Rectal smooth muscle tissue (tissue), 1 donor: Measurements from ENCODE around the gene ARNT2.

Experiments
- H3K27ac ChIP-seq: one replicate; pipeline ENCODE4 v1.7.0; 2013; ENCODE audit warnings: low read depth, low read length, inconsistent platforms
- H3K27me3 ChIP-seq: one replicate; pipeline ENCODE4 v1.7.0; 2013; ENCODE audit warnings: low read length; ENCODE audit not compliant: control insufficient read depth, insufficient read depth
- H3K36me3 ChIP-seq: one replicate; pipeline ENCODE4 v1.7.0; 2013; ENCODE audit warnings: low read length; ENCODE audit not compliant: control insufficient read depth, insufficient read depth
- H3K4me1 ChIP-seq: one replicate; pipeline ENCODE4 v1.7.0; 2013; ENCODE audit warnings: low read length; ENCODE audit not compliant: control insufficient read depth, insufficient read depth
- H3K4me3 ChIP-seq: one replicate; pipeline ENCODE4 v1.7.0; 2013; ENCODE audit warnings: low read length
- H3K9ac ChIP-seq: one replicate; pipeline ENCODE4 v1.7.0; 2013; ENCODE audit warnings: low read length

The ARNT2 gene

DNA sequence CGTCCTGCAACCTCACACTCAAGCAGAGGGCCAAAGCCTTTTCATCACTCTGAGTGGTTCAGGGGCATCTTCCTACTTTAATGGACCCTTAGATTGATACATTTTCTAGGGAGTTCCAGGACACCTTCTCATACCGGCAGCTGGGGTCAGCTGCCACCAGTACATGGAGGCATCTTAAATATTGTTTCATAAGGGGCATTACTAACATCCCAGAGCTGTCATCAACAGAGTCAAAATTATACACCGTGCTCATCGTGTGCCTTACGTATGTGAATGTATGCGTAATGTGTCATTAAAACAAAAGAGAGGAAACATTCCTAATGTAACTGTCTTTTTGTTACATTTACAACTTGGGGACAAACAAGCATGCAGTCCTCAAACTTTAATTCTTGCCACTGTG lies 57.9 kb downstream of the ARNT2 start:
- H3K36me3 ChIP-seq: no peaks in the 10 kb centered on the region
- H3K9ac ChIP-seq: no peak overlapping the region
- H3K4me1 ChIP-seq: no peaks in the 10 kb centered on the region
- no peak overlapping the region for H3K27ac ChIP-seq
- no peaks in the 10 kb centered on the region for H3K27me3 ChIP-seq
- H3K4me3 ChIP-seq: no peak overlapping the region

DNA sequence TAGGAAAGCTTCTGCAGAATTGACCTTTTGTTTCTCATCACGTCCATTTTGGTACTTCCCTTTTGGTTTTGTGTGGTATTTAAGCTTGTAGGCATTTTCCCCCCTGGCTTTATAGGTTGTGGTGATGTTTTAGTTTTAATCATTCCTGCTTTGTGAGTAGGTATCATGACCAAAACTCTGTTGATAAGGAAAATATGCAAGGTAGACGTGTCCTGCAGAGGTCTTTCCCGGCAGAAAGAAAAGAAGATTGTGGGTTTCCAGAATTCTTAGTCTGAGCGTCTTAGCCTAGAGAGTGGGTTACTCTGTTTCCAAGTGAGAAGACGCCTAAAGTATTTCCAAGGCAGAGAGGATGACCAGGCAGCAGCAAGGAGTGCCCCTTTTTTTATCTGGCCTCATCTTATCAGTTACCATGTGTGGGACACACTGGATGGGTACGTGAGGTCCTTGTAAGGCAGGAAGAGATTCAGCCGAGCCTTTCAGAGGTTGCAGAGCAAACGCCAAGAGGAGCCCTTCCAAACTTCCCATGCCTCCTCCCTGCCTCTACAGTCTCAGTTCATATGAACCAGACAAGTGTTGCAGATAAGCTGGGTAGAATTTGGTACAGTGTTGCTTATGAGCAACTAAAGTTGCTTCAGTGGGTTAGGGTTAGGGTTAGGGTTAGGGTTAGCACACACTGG lies 58.8 kb downstream of the ARNT2 start:
- no peaks in the 10 kb centered on the region for H3K4me1 ChIP-seq
- H3K9ac ChIP-seq: no peak overlapping the region
- H3K36me3 ChIP-seq: no peaks in the 10 kb centered on the region
- H3K27me3 ChIP-seq: no peaks in the 10 kb centered on the region
- H3K27ac ChIP-seq: no peak overlapping the region
- no peak overlapping the region for H3K4me3 ChIP-seq

DNA sequence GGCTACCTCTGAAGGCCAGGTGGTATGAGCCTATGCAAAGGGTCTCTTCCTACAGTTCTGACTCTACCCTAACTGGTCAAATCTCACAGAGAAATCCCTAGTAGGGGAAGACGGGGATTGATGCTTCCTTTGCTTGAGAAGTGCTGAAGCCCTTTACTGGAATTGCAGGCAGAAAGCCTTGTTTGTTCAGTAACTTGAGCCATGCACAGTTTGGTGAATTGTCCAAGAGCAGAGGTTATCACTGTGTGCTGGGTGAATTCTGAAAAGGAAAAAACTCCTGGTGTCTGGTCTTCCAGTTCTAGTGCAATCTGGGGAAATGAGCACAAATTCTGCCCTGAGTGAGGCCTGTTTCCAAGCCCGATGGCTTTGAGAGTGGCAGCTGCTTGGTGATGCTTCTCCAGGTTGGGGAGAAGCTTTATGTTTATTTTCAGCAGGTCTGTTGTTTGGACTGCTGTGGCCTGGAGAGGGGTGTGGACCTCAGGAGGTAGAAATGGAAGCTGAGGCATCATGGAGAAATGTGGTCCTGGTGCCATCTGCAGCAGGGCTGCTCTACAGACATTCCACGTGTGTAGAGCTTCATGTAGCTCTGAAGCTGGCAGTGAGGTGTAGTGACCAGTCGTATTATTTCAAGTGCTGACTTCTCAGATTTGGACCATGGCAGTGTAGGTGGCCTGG lies 60.9 kb downstream of the ARNT2 start:
- no peaks in the 10 kb centered on the region for H3K27me3 ChIP-seq
- H3K36me3 ChIP-seq: no peaks in the 10 kb centered on the region
- no peak overlapping the region for H3K4me3 ChIP-seq
- no peak overlapping the region for H3K9ac ChIP-seq
- no peak overlapping the region for H3K27ac ChIP-seq
- H3K4me1 ChIP-seq: no peaks in the 10 kb centered on the region

DNA sequence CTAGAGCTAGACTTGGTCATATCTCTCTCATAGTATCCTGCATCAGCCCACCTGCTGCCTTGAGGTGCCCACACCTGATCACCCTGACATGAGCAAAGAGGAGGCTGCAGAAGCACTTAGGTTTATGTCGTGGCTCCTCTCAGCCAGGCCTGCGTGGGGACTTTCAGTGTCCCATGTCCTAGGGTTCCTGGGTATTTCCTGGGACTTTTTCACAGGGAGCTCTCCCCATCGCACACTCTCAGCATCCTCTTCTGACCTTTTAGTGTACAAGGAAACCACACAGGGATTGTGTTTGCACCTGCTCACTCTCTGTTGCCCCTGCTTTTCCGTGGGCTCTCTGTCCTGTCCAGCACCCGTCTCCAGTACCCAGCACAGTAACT lies 61.4 kb downstream of the ARNT2 start:
- H3K4me1 ChIP-seq: no peaks in the 10 kb centered on the region
- H3K9ac ChIP-seq: no peak overlapping the region
- H3K27me3 ChIP-seq: no peaks in the 10 kb centered on the region
- no peak overlapping the region for H3K4me3 ChIP-seq
- H3K36me3 ChIP-seq: no peaks in the 10 kb centered on the region
- no peak overlapping the region for H3K27ac ChIP-seq

DNA sequence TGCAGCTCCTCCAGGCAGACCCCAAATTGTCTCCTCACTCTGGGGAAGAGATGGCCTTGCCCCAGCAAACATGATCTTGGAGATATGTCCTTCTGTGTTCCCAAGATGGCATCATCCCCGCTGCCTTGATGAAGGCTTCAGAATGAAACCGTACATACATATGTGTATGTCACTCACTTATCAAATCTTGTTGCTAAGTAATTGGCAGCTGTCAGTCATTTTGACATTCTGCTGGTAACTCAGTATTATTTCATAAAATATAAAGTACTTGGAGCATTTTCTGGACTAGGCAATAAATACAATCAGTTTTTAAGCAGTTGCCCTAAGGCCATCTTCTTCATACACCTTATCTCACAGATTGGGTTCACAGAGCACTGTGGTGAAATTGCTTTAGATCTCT lies 62.4 kb downstream of the ARNT2 start:
- Histone ChIP-seq H3K36me3 (no peaks in the 10 kb centered on the region), H3K9ac (no peak overlapping the region), H3K4me3 (no peak overlapping the region), H3K27ac (no peak overlapping the region), H3K27me3 (no peaks in the 10 kb centered on the region), H3K4me1 (no peaks in the 10 kb centered on the region)

DNA sequence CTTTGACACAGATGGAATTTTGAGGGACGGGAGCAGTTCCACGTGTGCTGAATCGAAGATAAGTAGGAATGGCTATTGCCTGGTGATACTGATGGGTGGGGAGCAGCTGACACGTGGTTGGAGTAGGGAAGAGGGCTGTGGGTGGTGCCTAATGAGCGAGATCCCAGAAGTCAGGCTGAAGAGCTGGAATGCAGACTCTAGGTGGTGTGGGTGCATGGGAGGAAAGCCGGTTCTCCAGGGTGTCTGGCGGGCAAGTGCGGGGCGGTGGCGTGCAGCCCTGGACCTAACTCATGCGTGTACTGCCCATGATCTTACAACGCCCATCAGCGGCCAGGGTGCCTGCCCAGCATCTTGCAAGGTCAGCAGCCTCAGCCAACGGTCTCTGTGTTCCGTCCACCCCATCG lies 63.1 kb downstream of the ARNT2 start:
- Histone ChIP-seq H3K4me3 (no peak overlapping the region), H3K9ac (no peak overlapping the region), H3K36me3 (no peaks in the 10 kb centered on the region), H3K4me1 (no peaks in the 10 kb centered on the region), H3K27ac (no peak overlapping the region), H3K27me3 (no peaks in the 10 kb centered on the region)

DNA sequence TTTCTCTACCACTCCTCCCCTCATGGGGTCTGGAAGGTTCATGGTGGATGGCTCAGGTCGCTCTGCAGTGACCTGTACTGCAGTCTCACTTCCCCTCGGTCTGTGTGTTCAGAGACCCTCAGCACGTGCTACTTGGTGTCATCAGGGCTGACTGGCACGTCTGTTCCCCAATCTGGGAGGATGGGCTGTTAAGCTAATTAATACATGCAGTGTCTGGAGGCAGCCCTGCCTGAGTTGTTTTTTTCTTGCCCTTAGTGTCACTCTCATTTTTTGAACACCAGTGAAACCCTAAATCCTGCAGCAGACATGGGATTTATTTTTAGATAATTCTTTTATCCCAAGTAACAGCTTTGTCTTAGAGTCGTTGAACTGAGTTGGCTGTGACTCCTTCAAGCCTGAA lies 64.6 kb downstream of the ARNT2 start:
- Histone ChIP-seq H3K4me1 (no peaks in the 10 kb centered on the region), H3K9ac (no peak overlapping the region), H3K27ac (no peak overlapping the region), H3K36me3 (no peaks in the 10 kb centered on the region), H3K4me3 (no peak overlapping the region), H3K27me3 (no peaks in the 10 kb centered on the region)

DNA sequence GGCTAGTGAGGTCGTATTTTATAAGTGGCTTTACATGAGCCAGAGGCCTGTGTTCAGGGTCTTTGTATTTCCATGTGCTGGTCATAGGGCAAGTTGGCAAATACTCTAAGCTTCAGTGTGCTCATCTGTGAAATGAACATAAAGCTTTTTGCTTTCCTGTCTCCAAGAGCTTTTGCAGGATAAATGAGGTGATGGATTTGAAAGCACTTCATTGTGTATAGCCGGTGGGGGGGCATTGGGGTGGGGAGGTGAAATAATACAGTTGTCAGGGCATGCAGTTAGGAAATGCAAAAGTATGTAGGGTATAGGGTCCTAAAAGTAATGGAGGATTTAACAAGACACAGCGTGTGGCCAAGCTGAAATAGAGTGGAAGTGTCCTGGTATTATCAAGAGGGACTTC lies 67.7 kb downstream of the ARNT2 start:
- H3K4me3 ChIP-seq: no peak overlapping the region
- no peaks in the 10 kb centered on the region for H3K27me3 ChIP-seq
- no peaks in the 10 kb centered on the region for H3K36me3 ChIP-seq
- H3K4me1 ChIP-seq: no peaks in the 10 kb centered on the region
- H3K9ac ChIP-seq: no peak overlapping the region
- no peak overlapping the region for H3K27ac ChIP-seq

DNA sequence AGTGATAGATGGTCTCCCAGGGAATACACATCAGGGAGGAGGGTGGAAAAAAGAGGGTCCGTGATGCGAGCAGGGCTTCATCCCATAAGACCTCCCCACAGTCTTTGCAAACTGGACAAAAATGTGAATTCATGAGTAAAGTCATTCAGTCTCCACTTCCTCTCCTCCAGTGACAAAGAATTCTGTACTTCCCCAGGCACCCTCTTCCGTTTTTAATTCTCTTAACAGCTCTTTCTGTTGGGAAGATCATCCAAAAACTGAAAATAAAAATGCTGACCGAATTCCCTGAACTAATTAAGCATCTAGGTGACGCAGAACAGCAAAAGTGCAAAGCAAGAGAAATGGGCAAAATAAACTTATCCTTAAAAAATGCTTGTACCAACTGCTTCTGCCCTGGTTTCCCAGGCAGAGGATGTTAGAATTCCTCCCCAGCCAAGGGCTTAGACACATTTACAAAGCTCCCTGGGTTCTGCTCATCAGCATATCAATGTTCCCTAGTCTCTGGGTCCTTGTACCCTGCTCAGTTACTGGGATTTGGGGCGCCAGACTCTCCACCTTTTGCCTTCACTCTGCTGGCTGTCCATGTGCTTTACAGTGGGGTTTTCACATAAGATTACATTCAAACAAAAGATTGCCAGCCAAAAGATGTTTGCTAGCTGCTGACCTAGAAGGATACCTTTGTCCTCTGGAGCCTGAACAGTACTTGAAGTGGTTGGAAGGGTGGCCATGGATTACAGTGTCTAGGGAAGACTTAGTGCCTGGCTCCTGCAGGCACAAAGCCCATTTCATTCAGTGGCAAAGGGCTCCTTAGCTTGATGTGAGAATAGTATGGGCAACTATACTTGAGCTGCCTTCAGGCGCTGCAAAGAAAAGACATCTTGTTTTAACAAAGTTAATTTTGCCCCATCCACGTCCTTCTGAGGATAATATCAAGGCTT lies 69.4 kb downstream of the ARNT2 start:
- H3K4me1 ChIP-seq: no peaks in the 10 kb centered on the region
- H3K9ac ChIP-seq: no peak overlapping the region
- H3K27me3 ChIP-seq: no peaks in the 10 kb centered on the region
- no peaks in the 10 kb centered on the region for H3K36me3 ChIP-seq
- no peak overlapping the region for H3K27ac ChIP-seq
- no peak overlapping the region for H3K4me3 ChIP-seq

DNA sequence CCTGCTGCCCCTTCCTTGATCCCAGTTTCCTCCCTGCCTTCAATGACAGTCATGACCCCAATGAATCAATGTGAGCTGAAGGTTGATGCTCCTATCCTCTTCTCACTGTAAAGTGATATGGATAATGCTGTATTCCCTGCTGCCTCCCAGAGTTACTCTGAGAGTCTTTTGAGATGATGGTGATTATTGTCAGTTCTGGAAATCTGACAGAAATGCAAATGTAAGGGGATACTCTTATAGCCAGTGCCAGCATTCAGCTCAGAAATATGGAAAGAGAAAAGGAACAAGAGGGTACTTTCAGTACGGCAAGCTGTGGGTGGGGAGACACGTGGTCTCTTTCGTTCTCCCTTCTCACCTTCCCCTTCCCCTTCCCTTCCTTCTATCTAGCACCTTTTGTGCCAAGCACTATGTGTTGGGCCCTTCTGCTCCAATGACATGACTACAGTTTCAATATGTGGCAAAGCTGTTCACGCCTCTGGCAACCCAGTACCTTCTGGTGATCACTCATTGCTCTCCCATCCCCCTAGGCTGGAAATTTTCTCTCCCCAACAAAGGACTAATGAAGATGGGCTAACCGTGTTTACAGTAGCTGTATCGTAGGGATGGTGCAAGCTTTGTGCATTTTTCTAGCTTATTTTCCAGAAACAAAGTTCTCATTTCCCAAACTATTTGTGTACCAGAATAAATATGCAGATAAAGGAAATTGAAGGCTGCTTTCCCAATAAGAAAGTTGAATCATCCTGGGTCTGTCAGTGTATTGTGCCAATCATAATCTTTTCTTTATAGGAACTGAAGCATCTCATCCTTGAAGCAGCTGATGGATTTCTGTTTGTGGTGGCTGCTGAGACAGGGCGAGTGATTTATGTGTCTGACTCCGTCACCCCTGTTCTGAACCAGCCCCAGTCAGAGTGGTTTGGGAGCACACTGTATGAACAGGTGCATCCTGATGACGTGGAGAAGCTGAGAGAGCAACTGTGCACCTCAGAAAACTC lies 70.3 kb downstream of the ARNT2 start:
- Histone ChIP-seq H3K9ac (no peak overlapping the region), H3K36me3 (no peaks in the 10 kb centered on the region), H3K4me3 (no peak overlapping the region), H3K4me1 (no peaks in the 10 kb centered on the region), H3K27ac (no peak overlapping the region), H3K27me3 (no peaks in the 10 kb centered on the region)

DNA sequence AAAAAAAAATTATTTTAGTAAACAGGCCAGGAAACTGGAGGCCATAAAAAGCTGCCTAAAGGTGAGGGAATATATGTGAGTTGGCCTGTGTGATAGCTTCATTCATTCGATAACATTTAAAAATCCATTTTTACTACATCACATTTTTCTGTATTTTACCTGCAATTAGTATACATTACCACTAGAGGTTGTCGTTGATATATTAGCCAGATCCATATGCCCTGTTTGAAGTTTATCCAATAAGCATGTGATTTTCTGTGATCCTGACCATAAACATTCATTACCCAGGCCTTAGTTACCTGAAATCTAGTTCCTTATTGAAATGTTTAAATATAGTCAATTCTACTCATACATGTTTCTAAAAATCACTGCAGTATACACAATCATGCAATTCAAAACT lies 71.4 kb downstream of the ARNT2 start:
- Histone ChIP-seq H3K4me3 (no peak overlapping the region), H3K9ac (no peak overlapping the region), H3K27me3 (no peaks in the 10 kb centered on the region), H3K4me1 (peaks cover under 1% of the 10 kb centered on the region), H3K36me3 (no peaks in the 10 kb centered on the region), H3K27ac (no peak overlapping the region)

DNA sequence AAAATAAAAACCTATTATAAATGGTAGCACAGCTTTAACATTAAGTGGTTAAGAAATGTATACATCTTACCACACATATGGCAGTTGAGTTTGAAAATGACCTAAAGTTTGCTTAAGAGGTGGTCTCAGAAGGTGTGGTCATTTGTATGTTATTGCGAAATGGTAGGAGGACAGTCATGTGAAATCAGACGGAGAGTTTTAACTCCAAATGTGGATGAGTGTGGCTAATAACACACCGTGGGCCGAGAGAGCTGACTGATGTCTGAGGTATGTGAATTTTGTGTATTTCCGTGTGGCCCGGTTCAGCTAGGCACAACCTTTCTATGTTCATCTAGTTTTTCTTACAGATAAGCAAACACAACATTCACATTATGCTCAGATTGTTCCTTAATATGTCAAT lies 71.9 kb downstream of the ARNT2 start:
- H3K4me3 ChIP-seq: no peak overlapping the region
- H3K9ac ChIP-seq: no peak overlapping the region
- H3K36me3 ChIP-seq: no peaks in the 10 kb centered on the region
- H3K27me3 ChIP-seq: no peaks in the 10 kb centered on the region
- no peak overlapping the region for H3K27ac ChIP-seq
- peaks cover 5% of the 10 kb centered on the region for H3K4me1 ChIP-seq
